Measurements from ENCODE around the gene TMEM203. TPM values are rescaled to one million over a fixed set of nuclear protein-coding genes. Genes with fewer than 3 reads are reported as not detected.
A peak's percentile ranks its signal among the peaks of the same experiment; 100 is the strongest.

The TMEM203 gene
- total and polyA plus RNA-seq, 2 of the 13 experiments (the other 11 are each of a cell fraction or from before 2014, with no cell fraction given) = 23.4 to 36.7 TPM

GRCh38 chr9:137201205-137201868, 4.1 kb downstream of the TMEM203 start (continued):
- TF ChIP-seq IKZF5 (CRISPR knock-in tag; IDR thresholded peaks at IDR 0.05) (0 out of 2 replicates have a peak, but pooled peaks have one; percentile 59), ZNF10 (CRISPR knock-in tag; IDR thresholded peaks at IDR 0.05; ENCODE audit: borderline replicate concordance, low read depth) (no peak), TOPORS (CRISPR knock-in tag; IDR thresholded peaks at IDR 0.05) (no peak), ARID4A (CRISPR knock-in tag; IDR thresholded peaks at IDR 0.05; ENCODE audit: borderline replicate concordance) (no peak; the same call in 1 of the 2 replicates), E2F2 (CRISPR knock-in tag; IDR thresholded peaks at IDR 0.05; ENCODE audit: borderline replicate concordance) (no peak), ZNF710 (CRISPR knock-in tag; IDR thresholded peaks at IDR 0.05; ENCODE audit: borderline replicate concordance) (no peak), KDM4B (CRISPR knock-in tag; IDR thresholded peaks at IDR 0.05) (no peak; the same call in none of the 2 replicates), ZNF253 (CRISPR knock-in tag; IDR thresholded peaks at IDR 0.05; ENCODE audit: borderline replicate concordance) (no peak), ZNF687 (CRISPR knock-in tag; IDR thresholded peaks at IDR 0.05) (peak; percentile 54; the same call in 1 of the 2 replicates), ZMYM3 (CRISPR knock-in tag; IDR thresholded peaks at IDR 0.05) (no peak), ZNF138 (CRISPR knock-in tag; IDR thresholded peaks at IDR 0.05; ENCODE audit: low read depth) (no peak), ZNF839 (CRISPR knock-in tag; IDR thresholded peaks at IDR 0.05; ENCODE audit: borderline replicate concordance) (peak; percentile 75; the same call in 1 of the 2 replicates), ZNF788 (CRISPR knock-in tag; IDR thresholded peaks at IDR 0.05; ENCODE audit: borderline replicate concordance) (0 out of 2 replicates have a peak, but pooled peaks have one; percentile 6), ZNF569 (CRISPR knock-in tag; IDR thresholded peaks at IDR 0.05; ENCODE audit: borderline replicate concordance) (no peak), SMAD3 (CRISPR knock-in tag; IDR thresholded peaks at IDR 0.05) (peak; percentile 32; the same call in 1 of the 2 replicates)
